GM19240 (cell line): ENCODE data around the gene PHLDB1.
"Not testable (repeated sequence)": the region's sequence is repeated elsewhere in the genome, so short reads cannot be mapped to it uniquely, and the experiment has no call there.

Experiments used
- DNase-seq: peaks from one replicate; pipeline ENCODE4 v3.0.0; 2011; ENCODE audit warnings: low spot score; ENCODE audit not compliant: insufficient read length

PHLDB1 gene

DNA sequence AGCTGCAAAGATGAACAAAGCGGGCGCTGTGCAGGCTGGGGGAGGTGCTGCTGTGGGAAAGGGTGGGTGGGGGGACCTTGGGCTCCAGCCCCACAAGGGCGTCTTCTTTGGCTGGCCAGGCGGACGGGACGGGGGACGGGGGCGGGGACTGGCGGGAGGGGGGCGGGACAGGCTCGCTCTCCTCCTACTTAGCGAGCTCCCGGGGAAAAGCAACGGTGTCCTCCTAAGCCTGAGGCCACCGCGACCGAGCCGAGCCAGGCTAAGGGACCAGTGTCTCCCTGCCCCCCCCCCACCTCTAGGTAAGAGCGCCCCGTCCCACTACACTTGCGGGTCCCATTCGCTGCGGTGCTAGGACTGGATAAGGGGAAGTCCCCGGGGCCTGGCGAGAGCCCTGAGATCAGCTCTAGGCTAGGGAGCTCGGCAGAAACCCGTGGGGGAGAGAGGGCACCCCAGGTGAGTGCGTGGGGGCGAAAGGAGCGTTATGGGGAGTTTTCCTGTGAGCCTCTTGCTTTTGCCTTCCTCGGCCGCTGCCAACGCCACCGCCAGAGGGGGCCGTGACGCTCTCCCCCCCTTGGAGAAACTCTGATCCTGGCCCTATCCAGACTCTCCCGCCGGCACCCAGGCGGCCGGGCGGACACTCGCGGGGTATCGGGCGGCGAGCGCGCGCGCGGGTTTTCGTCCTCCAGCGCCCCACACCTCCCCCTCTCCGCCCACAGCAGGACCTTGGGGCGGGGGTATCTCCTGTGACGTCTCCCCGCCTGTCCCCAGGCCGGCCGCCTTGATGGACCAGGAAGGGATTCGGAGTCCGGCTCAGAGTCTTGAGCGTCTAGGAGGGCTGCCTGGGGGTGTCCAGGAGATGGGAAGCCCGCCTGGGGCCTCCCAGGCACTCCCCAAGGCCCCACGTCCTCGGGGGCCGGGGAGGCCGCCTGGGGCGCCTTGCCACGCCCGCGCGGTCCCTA, at the start of gene PHLDB1:
PHLDB1 (plus strand) TSS at position 215 of the 959 bp plus-strand sequence. CDS start 6,222 bp downstream, outside the sequence.
- DNase-seq, result no peak

DNA sequence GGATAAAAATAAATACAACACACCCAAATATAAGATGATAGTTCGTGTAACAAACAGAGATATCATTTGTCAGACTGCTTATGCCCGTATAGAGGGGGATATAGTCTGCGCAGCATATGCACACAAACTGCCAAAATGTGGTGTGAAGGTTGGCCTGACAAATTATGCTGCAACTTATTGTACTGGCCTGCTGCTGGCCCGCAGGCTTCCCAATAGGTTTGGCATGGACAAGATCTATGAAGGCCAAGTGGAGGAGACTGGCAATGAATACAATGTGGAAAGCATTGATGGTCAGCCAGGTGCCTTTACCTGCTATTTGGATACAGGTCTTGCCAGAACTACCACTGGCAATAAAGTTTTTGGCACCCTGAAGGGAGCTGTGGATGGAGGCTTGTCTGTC, 46.6 kb upstream of the PHLDB1 start:
- no peak for DNase-seq

DNA sequence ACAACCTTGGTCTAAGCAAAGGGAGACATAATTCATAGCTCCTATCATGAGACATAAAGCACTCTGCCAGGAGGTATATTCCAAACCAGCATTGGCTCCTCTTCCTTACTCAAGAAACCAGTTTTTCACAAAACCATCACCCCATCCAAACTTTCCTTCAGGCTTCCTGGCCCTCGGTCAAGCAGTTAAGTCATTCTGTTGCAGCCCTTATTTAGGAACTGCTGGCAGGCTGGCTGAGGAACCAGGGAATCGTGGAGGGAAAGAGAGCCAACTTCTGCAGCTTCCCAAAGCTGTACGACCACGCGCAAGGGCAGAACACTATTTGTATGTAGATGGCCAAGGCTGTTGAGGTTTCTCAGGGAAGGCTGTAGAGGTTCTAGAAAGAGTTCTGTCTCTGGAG, 42.4 kb upstream of the PHLDB1 start:
- DNase-seq, result no peak

DNA sequence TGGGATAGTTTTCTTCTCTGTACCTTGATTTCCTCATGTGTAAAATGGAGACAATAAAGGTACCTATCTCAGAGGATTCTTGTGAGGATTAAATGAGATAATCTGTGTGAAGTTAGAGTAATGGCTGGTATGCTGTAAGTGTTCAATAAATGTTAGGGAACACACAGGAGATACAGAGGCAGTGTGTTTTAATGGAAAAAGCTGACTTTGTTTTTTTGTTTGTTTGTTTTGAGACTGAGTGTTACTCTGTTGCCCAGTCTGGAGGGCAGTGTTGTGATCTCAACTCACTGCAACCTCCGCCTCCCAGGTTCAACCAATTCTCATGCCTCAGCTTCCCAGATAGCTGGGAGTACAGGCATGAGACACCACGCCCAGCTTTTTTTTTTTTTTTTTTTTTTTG, 37.7 kb upstream of the PHLDB1 start:
- no peak for DNase-seq

DNA sequence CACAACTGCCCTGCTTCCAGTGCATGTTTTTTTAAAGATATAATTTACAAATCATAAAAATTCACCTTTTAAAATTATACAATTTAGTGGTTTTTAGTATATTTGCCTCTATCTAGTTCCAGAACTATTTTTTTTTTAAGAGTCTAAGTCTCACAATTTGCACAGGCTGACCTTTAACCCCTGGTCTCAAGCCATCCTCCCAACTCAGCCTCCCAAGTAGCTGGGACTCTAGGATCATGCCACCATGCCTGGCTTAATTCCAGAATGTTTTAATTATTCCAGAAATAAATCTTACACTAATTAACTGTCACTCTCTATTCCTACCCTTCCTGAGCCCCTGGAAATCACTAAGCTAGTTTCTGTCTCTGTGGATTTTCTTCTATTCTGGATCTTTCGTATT, 36.6 kb upstream of the PHLDB1 start:
- no peak for DNase-seq

DNA sequence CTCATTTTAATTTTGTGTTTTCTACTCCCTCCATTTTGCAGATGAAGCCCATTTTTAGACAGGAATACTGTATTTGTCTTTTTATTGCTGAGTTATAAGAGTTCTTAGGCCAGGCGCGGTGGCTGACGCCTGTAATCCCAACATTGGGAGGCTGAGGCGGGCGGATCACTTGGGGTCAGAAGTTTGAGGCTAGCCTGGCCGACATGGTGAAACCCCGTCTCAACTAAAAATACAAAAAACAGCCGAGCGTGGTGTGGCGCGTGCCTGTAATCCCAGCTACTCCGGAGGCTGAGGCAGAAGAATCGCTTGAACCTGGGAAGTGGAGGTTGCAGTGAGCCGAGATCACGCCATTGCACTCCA, 35.7 kb upstream of the PHLDB1 start:
- not testable (repeated sequence) for DNase-seq

DNA sequence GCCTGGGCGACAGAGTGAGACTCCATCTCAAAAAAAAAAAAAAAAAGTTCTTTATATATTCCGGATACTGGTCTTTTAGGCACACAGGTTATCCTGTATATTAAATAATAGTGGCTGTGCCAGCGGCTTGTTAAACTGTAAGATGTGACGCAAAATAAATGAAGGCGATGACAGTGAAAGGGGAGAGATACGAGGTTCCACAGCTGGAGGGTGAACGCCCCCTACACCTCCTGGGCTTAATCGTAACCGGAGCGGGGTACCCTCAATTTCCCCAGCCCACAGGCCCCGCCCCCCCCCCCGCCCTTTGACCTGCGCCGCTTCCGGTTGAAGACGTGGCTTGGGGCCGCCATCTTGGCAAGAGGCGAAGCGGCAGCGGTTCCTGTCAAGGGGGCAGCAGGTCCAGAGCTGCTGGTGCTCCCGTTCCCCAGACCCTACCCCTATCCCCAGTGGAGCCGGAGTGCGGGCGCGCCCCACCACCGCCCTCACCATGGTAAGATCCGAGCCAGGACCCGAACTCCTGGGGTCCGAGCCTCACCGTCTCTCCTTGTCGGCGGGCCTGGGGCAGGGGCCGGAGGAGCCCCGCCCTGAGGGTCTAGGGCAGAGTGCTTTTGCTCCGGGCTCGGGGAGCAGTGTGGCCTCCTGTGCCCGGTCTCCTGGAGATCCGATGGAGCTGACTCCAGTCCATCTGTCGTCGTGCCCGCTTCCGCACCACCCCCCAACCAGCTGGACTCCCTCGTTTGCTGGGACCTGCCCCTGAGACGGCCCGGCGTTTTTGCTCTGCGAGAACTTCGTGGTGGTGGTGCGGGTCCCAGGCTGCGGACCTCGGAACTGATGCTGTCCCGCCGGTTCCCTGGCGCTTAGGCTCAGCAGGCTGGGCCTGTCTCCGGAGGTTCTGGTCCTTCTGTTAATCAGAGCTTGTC, 35.1 kb upstream of the PHLDB1 start, which contains the start of gene ARCN1:
ARCN1 (plus strand) TSS at position 349 of the 920 bp plus-strand sequence; CDS start at position 488, 139 bp downstream.
- peak; percentile 76 for DNase-seq

DNA sequence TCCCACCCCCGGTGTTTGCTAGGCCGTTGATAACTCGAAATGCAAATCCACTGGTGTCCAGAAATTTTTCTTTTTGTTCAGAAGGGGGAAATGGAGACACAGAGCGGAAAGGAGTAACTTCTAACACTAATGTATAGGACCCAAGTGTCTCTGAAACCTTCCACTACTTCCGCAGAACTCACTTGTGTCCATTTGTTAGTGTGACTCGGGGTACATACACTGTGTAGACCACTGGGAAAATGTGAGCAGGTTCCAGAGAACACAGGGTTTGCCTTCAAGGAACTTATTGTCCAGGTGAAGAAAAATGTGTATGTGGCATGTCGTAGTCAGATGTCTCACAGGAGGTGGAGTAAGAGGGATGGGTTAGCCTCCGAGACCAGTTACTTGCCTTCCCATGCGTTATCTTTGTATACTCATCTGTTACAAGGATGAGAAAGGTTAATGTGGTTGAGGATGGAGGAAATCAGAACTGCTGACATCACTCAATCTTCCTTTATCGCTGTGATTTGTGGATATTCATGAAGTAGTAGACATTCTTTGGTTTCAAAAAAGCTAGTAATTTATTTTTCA, 34.3 kb upstream of the PHLDB1 start:
- DNase-seq, result no peak

DNA sequence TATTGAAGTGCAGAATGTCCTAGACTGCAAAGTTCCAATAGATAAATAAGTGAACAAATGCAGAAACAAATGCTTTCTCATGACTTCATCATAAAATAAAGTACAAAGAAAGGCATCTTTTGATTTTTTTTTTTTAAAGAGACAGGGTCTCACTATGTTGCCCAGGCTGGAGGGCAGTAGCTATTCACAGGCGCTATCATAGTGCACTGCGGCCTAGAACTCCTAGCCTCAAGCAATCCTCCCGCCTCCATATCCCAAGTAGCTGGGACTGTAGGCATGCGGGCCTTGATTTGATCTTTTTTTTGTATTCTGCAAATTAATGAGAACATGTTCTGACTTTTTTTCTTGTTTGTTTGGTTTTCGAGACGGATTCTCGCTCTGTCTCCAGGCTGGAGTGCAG, 32.8 kb upstream of the PHLDB1 start:
- no peak for DNase-seq

DNA sequence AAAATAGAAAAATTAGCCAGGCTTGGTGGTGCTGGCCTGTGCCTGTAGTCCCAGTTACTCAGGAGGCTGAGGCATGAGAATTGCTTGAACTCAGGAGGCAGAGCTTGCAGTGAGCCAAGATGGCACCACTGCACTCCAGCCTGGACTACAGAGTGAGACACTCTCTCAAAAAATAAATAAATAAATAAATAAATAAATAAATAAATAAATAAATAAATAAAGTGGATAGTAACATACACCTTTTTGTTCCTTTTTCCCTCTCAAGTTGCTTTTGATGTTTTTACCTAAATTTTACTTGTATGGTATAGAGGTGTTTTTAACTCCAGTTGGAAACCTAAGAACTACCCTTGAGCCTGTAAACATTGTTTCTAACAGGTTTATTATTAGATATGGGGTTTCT, 29.4 kb upstream of the PHLDB1 start:
- not testable (repeated sequence) for DNase-seq

DNA sequence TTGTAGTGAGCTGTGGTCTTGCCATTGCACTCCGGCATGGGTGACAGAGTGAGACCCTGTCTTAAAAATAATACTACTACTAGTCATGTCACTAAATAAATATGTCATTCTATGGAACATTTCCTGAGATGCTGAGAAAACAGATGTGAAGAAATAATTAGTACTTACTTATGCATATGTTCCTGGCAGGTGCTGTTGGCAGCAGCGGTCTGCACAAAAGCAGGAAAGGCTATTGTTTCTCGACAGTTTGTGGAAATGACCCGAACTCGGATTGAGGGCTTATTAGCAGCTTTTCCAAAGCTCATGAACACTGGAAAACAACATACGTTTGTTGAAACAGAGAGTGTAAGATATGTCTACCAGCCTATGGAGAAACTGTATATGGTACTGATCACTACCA, 26.4 kb upstream of the PHLDB1 start:
- DNase-seq, result no peak

DNA sequence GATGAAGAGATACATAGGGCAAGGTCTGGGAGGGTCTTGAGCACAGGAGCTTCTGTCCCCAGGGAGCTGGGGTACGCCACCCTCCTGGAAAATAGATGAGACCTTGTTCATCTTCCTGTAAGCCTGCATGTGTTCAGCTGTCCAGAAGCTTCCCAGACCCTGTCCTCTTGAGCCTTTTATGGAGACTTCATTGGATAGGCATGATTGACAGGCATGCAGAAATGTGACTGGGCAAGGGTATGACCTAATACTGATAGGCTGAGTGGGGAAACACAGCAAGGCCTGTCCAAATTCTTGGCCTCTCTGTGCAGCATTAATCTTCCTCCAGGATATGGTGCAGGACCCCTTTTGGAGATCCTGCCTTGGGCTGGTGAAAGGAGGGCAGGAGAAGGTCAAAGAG, 19.5 kb upstream of the PHLDB1 start:
- no peak for DNase-seq

DNA sequence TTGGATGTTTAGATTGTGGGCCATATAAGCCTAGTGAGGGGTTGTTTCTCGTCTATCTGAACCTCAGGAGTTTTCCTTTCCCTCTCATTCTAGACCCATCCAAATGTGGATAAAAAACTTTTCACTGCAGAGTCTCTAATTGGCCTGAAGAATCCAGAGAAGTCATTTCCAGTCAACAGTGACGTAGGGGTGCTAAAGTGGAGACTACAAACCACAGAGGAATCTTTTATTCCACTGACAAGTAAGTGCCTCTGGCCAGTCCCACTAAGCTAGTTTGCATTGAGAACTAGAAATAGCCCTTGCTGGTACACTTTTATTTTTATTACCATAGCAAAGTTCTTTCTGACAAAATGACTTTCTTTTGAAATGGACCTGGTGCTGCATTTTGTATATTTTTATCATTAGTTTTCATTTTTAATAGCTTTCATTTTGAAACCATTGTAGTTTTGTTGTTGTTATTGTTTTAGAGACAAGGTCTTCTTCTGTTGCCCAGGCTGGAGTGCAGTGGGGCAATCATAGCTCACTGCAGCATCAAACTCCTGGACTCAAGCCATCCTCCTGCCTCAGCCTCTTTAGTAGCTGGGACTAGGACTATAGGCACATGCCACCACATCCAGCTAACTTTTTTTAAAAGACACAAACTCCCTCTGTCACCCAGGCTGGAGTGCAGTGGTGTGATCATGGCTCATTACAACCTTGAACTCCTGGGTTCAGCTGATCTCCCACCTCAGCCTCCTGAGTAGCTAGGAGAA, 14.6 kb upstream of the PHLDB1 start:
- DNase-seq, result no peak

DNA sequence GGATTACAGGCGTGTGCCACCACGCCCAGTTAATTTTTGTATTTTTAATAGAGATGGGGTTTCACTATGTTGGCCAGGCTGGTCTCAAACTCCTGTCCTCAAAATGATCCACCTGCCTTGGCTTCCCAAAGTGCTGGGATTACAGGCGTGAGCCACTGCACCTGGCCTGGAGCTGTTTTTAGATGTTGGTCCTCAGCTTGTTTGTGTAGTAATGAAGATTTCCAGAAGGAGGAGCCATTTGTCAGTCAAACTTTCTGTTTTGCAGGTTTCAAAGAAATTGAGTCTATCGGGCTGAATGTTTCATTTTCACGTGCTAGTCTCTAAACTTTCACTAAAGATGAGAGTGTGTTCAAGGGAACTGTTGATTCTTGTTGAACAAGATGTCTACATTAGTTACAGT, 12.4 kb upstream of the PHLDB1 start:
- not testable (repeated sequence) for DNase-seq

DNA sequence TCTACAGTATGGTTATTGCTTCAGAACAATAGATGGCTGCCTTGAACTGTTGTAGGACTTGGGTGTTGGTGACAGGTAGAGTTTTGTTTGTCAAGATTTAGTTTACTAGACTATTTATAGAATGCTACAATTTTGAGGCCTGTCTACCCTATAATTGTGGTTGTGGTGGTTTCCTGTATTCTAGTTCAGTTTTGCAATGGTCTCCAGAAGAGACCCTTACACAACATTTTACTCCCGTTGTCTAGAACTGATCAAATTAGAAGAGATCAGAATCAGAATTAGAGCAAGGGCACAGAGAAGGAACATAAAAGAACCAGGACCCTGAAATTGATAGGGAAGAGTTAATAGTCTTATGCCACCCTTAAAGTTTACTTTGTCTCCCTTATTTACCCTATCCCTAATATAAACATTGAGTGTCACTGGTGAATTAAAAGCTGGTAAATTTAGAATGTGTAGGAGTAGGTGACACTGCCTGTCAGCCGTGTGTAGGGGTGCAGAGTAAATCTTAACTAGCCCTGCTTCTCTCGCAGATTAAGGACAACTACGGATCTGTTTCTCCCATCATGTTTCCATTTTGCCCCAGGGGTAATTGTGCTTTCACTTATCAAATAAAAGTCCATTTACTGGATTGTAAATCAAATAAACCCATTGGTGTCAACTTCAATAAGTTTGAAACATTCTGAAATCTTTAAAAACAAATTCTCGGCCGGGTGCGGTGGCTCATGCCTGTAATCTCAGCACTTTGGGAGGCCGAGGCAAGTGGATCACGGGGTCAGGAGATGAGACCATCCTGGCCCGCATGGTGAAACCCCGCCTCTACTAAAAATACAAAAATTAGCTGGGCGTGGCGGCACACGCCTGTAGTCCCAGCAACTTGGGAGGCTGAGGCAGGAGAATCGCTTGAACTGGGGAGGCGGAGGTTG, 10.9 kb upstream of the PHLDB1 start:
- no peak for DNase-seq

DNA sequence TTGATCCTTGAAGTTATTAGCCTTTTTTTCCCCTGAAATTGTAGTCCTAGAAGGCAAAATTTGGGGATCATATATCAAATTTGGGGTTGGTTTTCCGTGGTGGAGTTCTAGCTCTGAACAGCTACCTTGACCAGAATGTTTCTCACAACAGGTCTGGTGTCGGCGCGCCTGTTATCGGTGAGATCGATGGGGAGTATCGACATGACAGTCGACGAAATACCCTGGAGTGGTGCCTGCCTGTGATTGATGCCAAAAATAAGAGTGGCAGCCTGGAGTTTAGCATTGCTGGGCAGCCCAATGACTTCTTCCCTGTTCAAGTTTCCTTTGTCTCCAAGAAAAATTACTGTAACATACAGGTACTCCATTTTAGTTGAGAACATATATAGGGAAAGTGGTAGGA, 9.9 kb upstream of the PHLDB1 start:
- DNase-seq, result no peak

DNA sequence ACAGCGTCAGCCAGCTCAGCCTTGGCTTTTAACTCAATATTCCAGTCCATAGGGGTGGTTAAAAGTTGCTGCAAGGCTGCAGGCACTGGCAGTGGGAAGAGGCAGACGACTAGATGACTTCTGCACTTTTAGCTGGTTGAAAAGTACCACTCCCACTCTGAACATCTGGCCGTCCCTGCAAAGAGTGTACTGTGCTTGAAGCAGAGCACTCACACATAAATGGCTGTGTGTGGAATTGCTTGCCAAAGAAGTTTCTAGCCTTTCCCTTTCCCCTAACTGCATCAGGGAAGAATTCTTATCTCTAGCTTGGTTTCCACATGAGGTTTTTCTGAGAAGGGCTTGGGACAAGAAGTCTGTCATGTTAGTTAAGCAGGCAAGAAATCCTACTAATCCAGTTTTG, 5.1 kb upstream of the PHLDB1 start:
- DNase-seq, result no peak

DNA sequence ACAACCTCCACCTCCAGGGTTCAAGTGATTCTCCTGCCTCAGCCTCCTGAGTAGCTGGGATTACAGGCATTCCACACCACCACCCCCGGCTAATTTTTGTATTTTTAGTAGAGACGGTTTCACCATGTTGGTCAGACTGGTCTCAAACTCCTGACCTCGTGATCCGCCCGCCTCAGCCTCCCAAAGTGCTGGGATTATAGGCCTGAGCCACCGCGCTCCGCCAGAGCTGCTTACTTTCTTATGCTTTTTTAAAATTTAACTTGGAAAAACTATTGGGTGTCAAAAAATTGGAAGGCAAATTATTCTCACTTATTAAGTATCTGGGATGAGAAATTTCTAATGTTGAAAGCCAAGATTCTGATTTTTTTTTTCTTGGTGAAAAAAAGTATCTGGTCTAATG, 3.7 kb upstream of the PHLDB1 start:
- DNase-seq, result not testable (repeated sequence)

DNA sequence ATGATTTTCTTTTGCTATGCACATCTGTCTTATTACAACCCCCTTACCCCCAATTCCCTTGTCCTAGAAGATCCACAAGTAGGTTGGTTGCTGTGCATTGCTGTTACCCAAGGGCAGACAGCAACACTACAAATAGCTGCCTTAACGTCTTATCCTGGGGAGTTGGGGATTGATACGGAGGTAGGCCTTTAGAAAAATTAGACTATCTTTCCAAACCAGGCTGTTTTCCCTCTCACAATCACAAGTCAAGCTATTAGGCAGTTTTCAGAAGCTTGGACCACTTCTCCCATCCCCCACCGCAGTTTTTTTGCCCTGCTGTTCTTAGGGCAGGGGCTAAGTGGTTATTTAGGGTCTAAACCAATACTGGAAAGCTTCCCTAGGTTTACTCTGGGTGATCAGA, 2.8 kb upstream of the PHLDB1 start:
- no peak for DNase-seq
